ENCODE data around the gene BICC1.

Gene BICC1

GRCh38 chr10:58642916-58643428, 130.3 kb downstream of the BICC1 start:
- no peak for DNase-seq (ENCODE audit: low read depth in 3 of 3, low spot score in 1 of 3)

GRCh38 chr10:58644311-58644710, 131.6 kb downstream of the BICC1 start:
- no peak for DNase-seq (ENCODE audit: low read depth in 3 of 3, low spot score in 1 of 3)

GRCh38 chr10:58645416-58646146, 132.9 kb downstream of the BICC1 start:
- no peak for DNase-seq (ENCODE audit: low read depth in 3 of 3, low spot score in 1 of 3)

- DNase-seq (ENCODE audit: low read depth in 3 of 3, low spot score in 1 of 3): no peak
Measured at GRCh38 chr10:58647376-58648112, 134.9 kb downstream of the BICC1 start.

- no peak for DNase-seq (ENCODE audit: low read depth in 3 of 3, low spot score in 1 of 3)
Measured at GRCh38 chr10:58648131-58648530, 135.5 kb downstream of the BICC1 start.

- no peak for DNase-seq (ENCODE audit: low read depth in 3 of 3, low spot score in 1 of 3)
Measured at GRCh38 chr10:58651040-58651439, 138.4 kb downstream of the BICC1 start.

GRCh38 chr10:58651742-58652141, 139.1 kb downstream of the BICC1 start:
- no peak for DNase-seq (ENCODE audit: low read depth in 3 of 3, low spot score in 1 of 3)

- DNase-seq (ENCODE audit: low read depth in 3 of 3, low spot score in 1 of 3): no peak
Measured at GRCh38 chr10:58653139-58653538, 140.5 kb downstream of the BICC1 start.

GRCh38 chr10:58660575-58661255, 148.0 kb downstream of the BICC1 start:
- no peak for DNase-seq (ENCODE audit: low read depth in 3 of 3, low spot score in 1 of 3)

GRCh38 chr10:58661336-58661735, 148.7 kb downstream of the BICC1 start:
- DNase-seq (ENCODE audit: low read depth in 3 of 3, low spot score in 1 of 3): no peak

GRCh38 chr10:58661902-58662301, 149.2 kb downstream of the BICC1 start:
- DNase-seq (ENCODE audit: low read depth in 3 of 3, low spot score in 1 of 3): no peak

- no peak for DNase-seq (ENCODE audit: low read depth in 3 of 3, low spot score in 1 of 3)
Measured at GRCh38 chr10:58662314-58662713, 149.6 kb downstream of the BICC1 start.

- DNase-seq (ENCODE audit: low read depth in 3 of 3, low spot score in 1 of 3): no peak
Measured at GRCh38 chr10:58665361-58665760, 152.7 kb downstream of the BICC1 start.

GRCh38 chr10:58666024-58666423, 153.4 kb downstream of the BICC1 start:
- no peak for DNase-seq (ENCODE audit: low read depth in 3 of 3, low spot score in 1 of 3)

- no peak for DNase-seq (ENCODE audit: low read depth in 3 of 3, low spot score in 1 of 3)
Measured at GRCh38 chr10:58667658-58668310, 155.1 kb downstream of the BICC1 start.

GRCh38 chr10:58672845-58673244, 160.2 kb downstream of the BICC1 start:
- DNase-seq (ENCODE audit: low read depth in 3 of 3, low spot score in 1 of 3): no peak

GRCh38 chr10:58674251-58674650, 161.6 kb downstream of the BICC1 start:
- no peak for DNase-seq (ENCODE audit: low read depth in 3 of 3, low spot score in 1 of 3)

- no peak for DNase-seq (ENCODE audit: low read depth in 3 of 3, low spot score in 1 of 3)
Measured at GRCh38 chr10:58675321-58675720, 162.6 kb downstream of the BICC1 start.

GRCh38 chr10:58691528-58691927, 178.9 kb downstream of the BICC1 start:
- DNase-seq (ENCODE audit: low read depth in 3 of 3, low spot score in 1 of 3): no peak

GRCh38 chr10:58693919-58694318, 181.2 kb downstream of the BICC1 start:
- no peak for DNase-seq (ENCODE audit: low read depth in 3 of 3, low spot score in 1 of 3)

- DNase-seq (ENCODE audit: low read depth in 3 of 3, low spot score in 1 of 3): no peak
Measured at GRCh38 chr10:58695022-58695421, 182.3 kb downstream of the BICC1 start.
